Fibroblast of peridontal ligament (primary cell): ENCODE data around the gene ST3GAL3.
A peak's percentile ranks its signal among the peaks of the same experiment; 100 is the strongest.
"Not testable (repeated sequence)": the region's sequence is repeated elsewhere in the genome, so short reads cannot be mapped to it uniquely, and the experiment has no call there.

Source experiments
- DNase-seq: peaks from one replicate; pipeline ENCODE4 v3.0.0-alpha.2; 2010; ENCODE audit errors: extremely low read depth

The ST3GAL3 gene

DNA sequence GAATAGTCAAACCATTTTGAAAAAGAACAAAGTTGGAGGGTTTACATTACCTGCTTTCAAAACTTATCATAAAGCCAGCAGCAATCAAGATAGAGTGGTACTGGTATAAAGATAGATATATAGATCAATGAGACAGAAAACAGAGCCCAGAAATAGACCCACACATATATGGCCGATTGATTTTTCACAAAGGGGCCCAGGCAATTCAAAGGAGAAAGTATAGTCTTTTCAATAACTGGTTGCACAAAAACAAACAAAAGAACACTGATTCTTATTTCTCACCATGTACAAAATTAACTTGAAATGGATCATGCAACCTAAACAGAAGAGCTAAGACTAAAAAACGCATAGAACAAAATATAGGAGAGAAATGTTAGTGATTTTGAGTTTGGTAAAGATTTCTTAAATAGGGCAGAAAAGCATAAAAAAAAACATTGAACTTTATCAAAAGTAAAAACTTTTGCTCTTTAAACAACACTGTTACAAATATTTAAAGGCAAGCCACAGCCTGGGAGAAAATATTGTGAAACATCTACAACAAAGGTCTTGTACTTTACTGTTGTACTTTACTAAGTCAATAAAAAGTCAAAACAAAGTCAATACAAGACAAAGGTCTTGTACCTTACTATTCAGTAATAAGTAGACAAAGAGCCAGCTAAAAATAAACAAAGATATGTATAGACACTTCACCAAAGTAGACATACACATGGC lies 50.2 kb downstream of the ST3GAL3 start:
- no peak for DNase-seq

DNA sequence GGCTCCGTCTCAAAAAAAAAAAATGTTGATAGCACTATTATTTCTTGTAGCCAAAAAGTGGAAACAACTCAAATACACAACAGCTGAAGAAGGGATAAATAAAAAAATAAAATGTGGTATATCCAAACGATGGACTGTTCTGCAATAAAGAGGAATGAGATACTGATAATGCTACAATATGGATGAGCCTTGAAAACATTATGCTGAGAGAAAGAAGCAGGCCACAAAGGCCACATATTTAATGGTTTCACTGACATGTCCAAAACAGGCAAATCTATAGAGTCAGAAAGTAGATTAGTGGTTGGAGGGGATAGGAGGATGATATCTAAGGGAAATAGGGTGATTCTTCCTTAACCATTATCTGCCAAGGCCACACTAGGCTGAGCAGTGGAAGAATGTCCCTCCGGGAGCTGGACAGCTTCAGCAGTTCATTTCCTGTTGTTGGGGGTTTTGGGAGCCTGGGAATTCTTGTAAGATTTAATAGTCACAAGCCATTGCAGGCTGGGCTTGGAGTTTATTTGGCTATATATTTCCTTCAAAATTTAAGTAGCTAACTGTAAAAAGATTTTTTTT lies 53.5 kb downstream of the ST3GAL3 start:
- no peak for DNase-seq

DNA sequence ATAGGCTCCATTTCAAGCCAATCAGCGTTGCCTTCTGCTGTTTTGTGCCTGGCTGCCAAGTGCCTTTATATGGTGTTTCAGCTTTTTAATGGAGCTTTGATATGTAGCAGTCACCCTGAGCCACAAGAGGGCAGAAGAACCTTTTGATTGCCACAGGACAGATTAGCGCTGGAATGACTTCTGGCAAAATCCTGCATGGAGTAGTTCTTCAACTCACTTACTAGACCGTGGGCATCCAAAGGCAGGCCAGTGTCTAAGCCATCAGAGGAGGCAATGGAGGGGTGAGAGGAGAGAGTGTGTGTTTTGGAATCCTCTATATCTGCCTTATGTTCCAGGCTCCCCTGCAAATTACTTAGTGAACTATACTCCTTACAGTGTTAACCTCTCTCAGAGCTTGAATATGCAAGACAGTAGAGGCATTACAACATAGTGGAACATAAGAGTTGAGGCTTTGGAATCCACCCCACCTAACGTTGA lies 56.2 kb downstream of the ST3GAL3 start:
- peak; percentile 97 for DNase-seq

GRCh38 chr1:43764581-43764980 lies 57.2 kb downstream of the ST3GAL3 start:
- no peak for DNase-seq

- no peak for DNase-seq
Observed at GRCh38 chr1:43766086-43766784, 58.9 kb downstream of the ST3GAL3 start.

DNA sequence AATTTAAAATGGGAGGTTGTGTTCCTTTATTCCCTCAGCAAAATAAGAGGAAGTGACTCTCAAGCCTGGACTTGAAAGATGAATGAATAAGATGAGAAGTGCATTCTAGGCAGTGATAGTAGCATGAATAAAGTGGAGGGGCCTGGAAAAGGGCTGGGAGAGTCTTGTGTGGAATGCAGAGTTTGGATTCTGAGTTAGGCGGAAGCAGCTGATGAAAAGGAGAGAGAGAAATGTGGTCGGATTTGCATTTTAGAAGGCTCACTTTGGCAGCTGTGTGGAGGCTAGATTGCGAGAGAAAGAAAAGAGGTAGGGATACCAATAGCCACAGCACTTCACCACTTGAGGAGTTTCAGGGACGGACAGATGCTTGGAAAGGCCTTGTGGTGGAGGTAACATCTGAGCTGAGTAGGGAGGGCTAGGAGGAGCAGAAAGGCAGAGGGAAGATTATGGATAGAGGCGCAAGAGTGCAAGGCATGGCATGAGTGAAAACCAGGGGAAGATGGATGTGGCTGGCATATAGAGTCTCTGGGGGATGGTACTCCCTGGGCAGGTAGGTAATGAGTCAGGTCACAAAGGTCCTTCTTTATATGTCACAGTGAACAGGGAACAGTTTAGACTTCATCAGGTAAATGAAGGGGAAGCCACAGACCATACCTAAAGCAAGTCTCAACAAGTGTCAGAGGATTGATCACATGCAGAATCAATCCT lies 59.6 kb downstream of the ST3GAL3 start:
- DNase-seq: no peak

GRCh38 chr1:43768168-43768567 lies 60.8 kb downstream of the ST3GAL3 start:
- no peak for DNase-seq

DNA sequence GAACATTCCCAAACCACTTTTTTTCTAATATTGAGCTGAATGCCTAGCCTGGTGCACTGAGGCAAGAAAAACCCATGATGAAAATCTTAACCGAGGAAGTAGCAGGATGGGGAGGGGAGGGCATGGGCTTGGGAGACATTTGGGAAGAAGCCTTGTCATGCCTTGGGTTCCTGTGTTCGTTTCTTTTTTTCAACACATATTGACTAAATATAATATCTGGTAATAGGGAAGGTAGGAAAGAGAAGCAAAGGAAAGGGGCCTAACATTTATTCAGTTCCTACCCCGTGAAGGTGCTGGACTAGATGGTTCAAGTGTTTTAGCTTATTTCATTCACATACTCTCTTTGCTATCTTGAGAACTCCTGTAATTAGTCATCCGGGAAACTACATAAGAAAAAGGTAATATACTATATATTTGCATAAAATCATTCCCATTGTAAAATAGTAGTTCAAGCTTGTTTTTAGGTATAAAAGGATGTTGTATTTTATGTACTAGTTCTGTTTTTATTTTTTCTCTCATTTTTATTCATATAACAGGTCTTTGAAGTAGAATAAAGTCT lies 62.1 kb downstream of the ST3GAL3 start:
- DNase-seq: no peak

- DNase-seq: no peak
Observed at GRCh38 chr1:43770111-43770510, 62.8 kb downstream of the ST3GAL3 start.

DNA sequence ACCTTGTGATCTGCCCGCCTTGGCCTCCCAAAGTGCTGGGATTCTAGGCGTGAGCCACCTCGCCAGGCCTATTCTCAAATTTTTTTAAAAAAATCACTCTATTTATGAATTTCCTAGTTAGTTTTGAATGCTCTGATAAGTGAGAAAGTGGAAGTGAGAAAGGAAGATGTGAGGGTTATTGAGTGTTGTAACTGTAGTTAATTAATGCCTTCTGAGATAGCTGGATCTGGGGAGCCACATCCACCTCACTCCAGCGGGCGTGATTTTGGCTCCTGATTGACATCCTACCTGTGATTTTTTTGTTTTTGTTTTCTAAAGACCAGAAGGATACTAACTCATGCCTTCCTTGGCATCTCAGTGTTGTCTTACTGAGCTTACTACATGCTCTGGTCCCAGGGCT lies 65.6 kb downstream of the ST3GAL3 start:
- DNase-seq: no peak

DNA sequence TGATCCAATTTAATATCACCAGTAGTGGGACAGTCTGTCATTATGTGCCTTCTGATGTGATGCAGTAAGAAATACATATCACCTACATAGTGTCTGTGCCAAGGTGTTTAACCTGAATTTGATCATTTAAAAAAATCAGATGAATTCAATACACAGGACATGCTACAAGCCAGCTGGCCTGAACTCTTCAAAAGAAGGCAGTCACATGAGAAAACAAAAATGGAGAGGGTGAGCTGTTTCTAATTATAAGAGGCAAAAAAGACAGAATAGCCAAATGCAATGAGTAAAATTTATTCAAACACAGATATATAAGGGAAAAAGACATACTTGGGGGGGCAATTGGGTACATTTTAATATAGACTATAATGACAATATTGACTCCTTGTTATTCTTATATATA lies 66.5 kb downstream of the ST3GAL3 start:
- peak; percentile 71 for DNase-seq

GRCh38 chr1:43774359-43774758 lies 67.0 kb downstream of the ST3GAL3 start:
- peak; percentile 78 for DNase-seq

DNA sequence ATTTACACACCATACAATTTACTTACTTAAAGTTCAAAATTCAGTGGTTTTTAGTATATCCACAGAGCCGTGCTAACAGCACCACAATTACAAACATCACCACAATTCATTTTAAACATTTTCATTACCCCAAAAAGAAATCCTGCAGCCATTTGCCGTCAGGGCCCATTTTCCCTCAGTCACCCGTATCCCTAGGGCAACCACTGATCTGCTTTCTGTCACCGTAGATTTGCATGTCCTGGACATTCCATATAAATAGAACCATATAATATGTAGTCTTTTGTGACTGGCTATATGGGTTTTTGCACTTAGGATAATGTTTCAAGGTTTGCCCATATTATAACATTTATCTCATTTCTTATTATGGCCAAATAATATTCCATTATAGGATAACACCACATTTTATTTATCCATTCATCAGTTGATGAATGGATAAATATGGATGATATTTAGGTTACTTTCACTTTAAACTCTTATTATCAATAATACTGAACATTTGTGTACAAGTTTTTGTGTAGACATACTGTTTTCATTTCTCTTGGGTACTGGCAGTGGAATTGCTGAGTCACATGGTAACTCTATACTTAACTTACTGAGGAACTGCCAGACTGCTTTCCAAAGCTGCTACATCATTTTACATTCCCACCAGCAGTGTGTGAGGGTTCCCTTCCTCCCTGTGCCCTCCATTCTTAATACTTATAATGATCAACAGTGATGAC lies 68.9 kb downstream of the ST3GAL3 start:
- DNase-seq: peak; percentile 94

- not testable (repeated sequence) for DNase-seq
Observed at GRCh38 chr1:43777916-43778315, 70.6 kb downstream of the ST3GAL3 start.

DNA sequence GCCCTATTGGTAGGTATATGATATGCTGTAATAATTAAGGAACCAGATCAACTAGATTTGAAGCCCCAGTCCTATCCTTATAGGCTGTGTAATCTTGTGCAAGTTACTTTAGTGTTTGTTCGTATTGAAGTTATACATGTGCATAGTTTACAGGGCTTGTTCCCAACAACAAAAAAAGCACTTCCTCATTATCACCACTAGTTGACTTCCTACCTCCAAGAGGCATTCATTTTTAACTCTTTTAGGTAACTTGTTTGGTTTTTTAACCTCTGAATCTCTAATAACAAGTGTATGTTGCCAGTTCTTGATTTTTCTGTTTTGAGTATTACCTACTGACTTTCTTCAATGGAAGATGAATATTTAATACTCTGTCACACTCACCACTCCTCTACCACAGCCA lies 71.9 kb downstream of the ST3GAL3 start:
- DNase-seq: no peak

DNA sequence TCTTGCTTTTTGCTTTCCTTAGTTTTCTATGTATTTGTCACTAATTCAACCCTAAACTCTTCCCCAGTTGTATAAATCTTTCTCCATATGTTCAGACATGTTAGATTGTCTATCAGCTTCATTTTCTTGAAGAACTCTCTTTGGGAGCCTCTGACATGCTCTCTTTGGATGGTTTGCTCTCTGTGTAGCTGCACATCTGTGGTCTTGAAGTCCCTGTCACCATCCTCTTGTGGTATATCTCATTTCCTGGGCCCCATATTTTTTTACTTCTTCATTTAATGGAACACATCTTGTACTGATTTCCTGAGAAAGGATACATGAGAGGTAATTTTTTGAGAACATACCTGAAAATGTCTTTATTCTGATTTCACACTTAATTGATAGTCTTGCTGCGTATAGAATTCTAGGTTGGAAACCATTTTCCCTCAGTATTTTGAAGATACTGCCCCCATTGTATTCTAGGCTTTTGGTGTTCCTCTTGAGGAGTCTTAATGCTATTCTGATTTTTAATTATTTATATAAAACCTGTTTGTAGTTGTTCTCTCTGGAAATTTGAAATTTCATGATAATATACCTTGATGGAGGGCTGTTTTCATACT lies 72.6 kb downstream of the ST3GAL3 start:
- DNase-seq: no peak

DNA sequence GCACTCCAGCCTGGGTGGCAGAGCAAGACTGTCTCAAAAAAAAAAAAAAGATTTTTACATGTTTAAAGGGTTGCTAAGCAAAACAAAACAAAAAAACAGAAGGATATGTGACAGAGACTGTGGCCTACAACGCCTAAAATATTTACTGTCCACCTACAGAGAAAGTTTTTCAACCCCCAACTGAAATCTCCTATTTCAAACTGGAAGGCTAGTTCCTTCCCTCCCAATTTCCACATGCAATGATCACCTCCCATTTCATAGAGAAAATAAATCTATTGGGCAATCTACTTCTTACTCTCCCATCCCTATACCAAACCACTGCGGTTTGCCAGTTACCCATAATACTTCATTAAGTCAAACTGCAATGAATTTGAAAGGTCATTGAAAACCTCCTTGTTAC lies 74.2 kb downstream of the ST3GAL3 start:
- DNase-seq: peak; percentile 83

DNA sequence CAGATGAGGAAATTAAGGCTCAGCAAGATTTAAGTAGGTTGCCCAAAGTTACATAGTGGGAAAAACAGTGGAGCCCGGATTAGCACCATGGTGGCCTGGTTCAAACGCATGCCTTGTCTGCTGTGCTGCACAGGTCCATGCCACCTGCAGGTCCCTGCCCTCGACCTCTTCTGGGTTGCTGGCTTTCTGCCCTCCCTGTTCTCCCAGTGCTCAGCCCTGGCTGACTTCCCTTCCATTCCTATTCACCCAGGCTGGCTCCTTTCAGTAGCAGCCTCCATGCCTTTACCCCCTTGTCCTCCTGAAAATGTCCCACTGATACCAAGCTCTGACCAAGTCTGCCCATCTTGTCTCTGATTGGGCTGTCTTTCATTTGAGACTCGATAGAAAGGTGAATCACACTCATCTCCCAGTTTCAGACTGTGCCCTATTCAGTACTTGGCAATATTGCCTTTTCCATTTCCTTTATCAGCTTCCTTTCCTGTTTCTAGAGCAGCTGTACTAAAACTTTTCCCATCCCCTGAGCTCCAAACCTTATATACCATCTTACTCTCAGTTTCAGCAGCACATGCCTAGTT lies 75.8 kb downstream of the ST3GAL3 start:
- no peak for DNase-seq

- DNase-seq: no peak
Observed at GRCh38 chr1:43783671-43784205, 76.4 kb downstream of the ST3GAL3 start.

DNA sequence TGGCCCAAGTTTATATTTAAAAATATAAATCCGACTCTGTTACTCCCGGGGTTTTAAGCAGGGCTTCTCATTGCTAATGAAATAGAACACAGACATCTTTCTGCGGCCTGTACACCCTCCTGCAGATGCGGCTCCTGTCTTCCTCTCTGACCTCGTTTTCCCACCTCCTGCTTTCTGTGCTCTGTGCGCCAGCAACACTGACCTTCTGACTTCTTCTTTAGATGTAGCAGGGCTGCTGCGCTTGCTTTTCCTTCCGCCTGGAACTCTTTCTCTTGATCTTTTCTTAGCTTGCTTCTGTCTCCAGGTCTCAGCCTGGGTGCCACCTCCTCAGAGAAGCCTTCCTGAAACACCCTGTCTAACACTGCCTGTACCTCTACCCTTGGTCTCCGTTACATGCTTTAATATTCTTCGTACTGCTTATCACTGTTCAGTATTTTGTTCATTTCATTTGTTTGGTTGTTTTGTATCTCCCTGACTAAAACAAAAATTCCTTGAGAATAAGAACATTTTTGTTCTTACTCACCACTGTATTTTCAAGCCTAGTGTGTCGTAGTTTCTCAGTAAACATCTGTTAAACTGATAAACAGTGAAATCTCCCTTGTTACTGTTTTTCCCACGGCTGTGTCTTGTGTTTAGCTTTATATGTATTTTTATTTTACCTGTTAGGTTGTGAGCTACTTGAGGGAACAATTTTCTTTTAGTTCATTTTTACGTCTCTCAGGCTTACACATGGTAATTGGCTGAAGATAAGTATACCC lies 79.0 kb downstream of the ST3GAL3 start:
- DNase-seq: peak; percentile 49
